ENCODE measurements around the gene C12orf43.

DNA sequence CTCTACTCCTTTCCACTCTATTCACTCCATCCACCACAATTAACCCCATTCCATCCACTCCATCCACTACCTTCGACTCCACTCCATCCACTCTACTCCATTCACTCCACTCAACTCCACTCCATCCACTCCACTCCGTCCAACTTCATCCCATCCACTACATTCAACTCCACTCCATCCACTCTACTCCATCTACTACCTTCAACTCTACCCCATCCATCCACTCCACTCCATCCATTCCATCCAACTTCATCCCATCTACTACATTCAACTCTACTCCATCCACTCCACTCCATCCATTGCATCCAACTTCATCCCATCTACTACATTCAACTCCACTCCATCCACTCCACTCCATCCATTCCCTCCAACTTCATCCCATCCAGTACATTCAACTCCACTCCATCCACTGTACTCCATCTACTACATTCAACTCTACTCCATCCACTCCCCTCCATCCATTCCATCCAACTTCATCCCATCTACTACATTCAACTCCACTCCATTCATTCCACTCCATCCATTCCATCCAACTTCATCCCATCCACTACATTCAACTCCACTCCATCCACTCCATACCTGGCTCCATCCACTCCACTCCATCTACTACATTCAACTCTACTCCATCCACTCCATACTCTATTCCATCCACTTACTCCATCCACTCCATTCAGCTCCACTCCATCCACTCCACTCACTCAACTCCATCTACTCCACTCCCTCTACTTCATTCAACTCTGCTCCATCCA, 21.5 kb downstream of the C12orf43 start:
- no peak for TF ChIP-seq EZH2 (IDR thresholded peaks at IDR 0.05; ENCODE audit: borderline replicate concordance, insufficient read depth, low read depth, low read length, poor library complexity, severe bottlenecking)
- TF ChIP-seq, protein P1, sequence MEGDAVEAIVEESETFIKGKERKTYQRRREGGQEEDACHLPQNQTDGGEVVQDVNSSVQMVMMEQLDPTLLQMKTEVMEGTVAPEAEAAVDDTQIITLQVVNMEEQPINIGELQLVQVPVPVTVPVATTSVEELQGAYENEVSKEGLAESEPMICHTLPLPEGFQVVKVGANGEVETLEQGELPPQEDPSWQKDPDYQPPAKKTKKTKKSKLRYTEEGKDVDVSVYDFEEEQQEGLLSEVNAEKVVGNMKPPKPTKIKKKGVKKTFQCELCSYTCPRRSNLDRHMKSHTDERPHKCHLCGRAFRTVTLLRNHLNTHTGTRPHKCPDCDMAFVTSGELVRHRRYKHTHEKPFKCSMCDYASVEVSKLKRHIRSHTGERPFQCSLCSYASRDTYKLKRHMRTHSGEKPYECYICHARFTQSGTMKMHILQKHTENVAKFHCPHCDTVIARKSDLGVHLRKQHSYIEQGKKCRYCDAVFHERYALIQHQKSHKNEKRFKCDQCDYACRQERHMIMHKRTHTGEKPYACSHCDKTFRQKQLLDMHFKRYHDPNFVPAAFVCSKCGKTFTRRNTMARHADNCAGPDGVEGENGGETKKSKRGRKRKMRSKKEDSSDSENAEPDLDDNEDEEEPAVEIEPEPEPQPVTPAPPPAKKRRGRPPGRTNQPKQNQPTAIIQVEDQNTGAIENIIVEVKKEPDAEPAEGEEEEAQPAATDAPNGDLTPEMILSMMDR (IDR thresholded peaks at IDR 0.05), result peak; percentile 9
